CD14-positive monocyte (primary cell): Measurements from ENCODE around the gene AEN. TPM values are rescaled to one million over a fixed set of nuclear protein-coding genes. Genes with fewer than 3 reads are reported as not detected.
A peak's percentile ranks its signal among the peaks of the same experiment; 100 is the strongest.

Source experiments
- DNase-seq, 3 donors: peaks; one replicate each; pipeline ENCODE4 v3.0.0-alpha.2; 2011 to 2022
- H2AFZ ChIP-seq: 2 replicates; pipeline ENCODE4 v1.6.0; 2012; ENCODE audit warnings: mild to moderate bottlenecking, low read depth, low read length, inconsistent platforms; ENCODE audit not compliant: insufficient read depth, poor library complexity, severe bottlenecking
- H3K27ac ChIP-seq, 2 donors: 1 replicate in 1 of 2; 2 replicates in 1 of 2; pipeline ENCODE4 v1.5.1; 2012 to 2013; ENCODE audit warnings: low read length in 2 of 2, control low read depth in 1 of 2, inconsistent platforms in 1 of 2, low read depth in 1 of 2, mild to moderate bottlenecking in 1 of 2
- H3K27me3 ChIP-seq, 2 donors: one replicate each; pipeline versions ENCODE4 v1.6.0 to v1.6.1; 2011 to 2013; ENCODE audit warnings: low read length in 2 of 2; ENCODE audit not compliant: control insufficient read depth in 2 of 2, insufficient read depth in 2 of 2
- H3K36me3 ChIP-seq, 2 donors: replicated peaks in 1 of 2; 1 replicate in 1 of 2; 2 replicates in 1 of 2; pipeline versions ENCODE4 v1.5.1 to v1.6.1; 2012 to 2013; ENCODE audit warnings: low read length in 2 of 2, control low read depth in 1 of 2, inconsistent platforms in 1 of 2, mild to moderate bottlenecking in 1 of 2; ENCODE audit not compliant: insufficient read depth in 2 of 2, control insufficient read depth in 1 of 2
- H3K4me1 ChIP-seq, 2 donors: 1 replicate in 1 of 2; 2 replicates in 1 of 2; pipeline versions ENCODE4 v1.5.1 to v1.6.1; 2012 to 2013; ENCODE audit warnings: low read length in 2 of 2, control low read depth in 1 of 2, inconsistent platforms in 1 of 2, mild to moderate bottlenecking in 1 of 2, moderate library complexity in 1 of 2; ENCODE audit not compliant: insufficient read depth in 2 of 2, control insufficient read depth in 1 of 2
- H3K4me2 ChIP-seq: replicated peaks from 2 replicates; pipeline ENCODE3; 2012; ENCODE audit warnings: low read length, moderate library complexity, mild to moderate bottlenecking; ENCODE audit not compliant: poor library complexity, severe bottlenecking; ENCODE audit errors: extremely low read depth
- H3K4me3 ChIP-seq, 3 experiments: fragments of 200-600 bp in 1 of 3; sonication (generic) in 1 of 3; replicated peaks in 1 of 3; 1 replicate in 2 of 3; 2 replicates in 1 of 3; pipeline ENCODE4 v1.5.1; 2011 to 2013; ENCODE audit warnings: low read length in 3 of 3, mild to moderate bottlenecking in 3 of 3, control low read depth in 2 of 3, low read depth in 2 of 3, inconsistent platforms in 1 of 3, moderate library complexity in 1 of 3
- H3K79me2 ChIP-seq: 2 replicates; pipeline ENCODE4 v1.6.0; 2012; ENCODE audit warnings: mild to moderate bottlenecking, control low read depth, inconsistent platforms, low read length, moderate library complexity; ENCODE audit not compliant: insufficient read depth
- H3K9ac ChIP-seq: 2 replicates; pipeline ENCODE4 v1.6.0; 2017; ENCODE audit warnings: low read length, mild to moderate bottlenecking; ENCODE audit not compliant: insufficient read depth, poor library complexity, severe bottlenecking
- H3K9me3 ChIP-seq, 2 donors: replicated peaks in 1 of 2; 1 replicate in 1 of 2; 2 replicates in 1 of 2; pipeline versions ENCODE4 v1.5.1 to v1.6.1; 2012 to 2013; ENCODE audit warnings: low read length in 2 of 2, control low read depth in 1 of 2; ENCODE audit not compliant: control insufficient read depth in 1 of 2, insufficient read depth in 1 of 2
- H4K20me1 ChIP-seq: 2 replicates; pipeline ENCODE4 v1.6.0; 2012; ENCODE audit warnings: mild to moderate bottlenecking, low read length, control low read depth, moderate library complexity; ENCODE audit not compliant: insufficient read depth
- H3K27ac Mint-ChIP-seq, 7 donors: one replicate each; pipeline ENCODE4 v1.8.0; 2020; ENCODE audit warnings: mild to moderate bottlenecking in 7 of 7, mixed read lengths in 7 of 7, moderate library complexity in 6 of 7, inconsistent platforms in 2 of 7
- H3K27me3 Mint-ChIP-seq, 3 donors: one replicate each; pipeline ENCODE4 v1.8.0; 2021 to 2022; ENCODE audit warnings: low read depth in 3 of 3, mild to moderate bottlenecking in 3 of 3, mixed read lengths in 3 of 3, moderate library complexity in 3 of 3, inconsistent platforms in 1 of 3
- H3K36me3 Mint-ChIP-seq, 2 donors: one replicate each; pipeline ENCODE4 v1.8.0; 2020; ENCODE audit warnings: mixed read lengths in 2 of 2, inconsistent platforms in 1 of 2, mild to moderate bottlenecking in 1 of 2
- H3K4me1 Mint-ChIP-seq: one replicate; pipeline ENCODE4 v1.8.0; 2020; ENCODE audit warnings: mild to moderate bottlenecking, mixed read lengths
- H3K4me3 Mint-ChIP-seq, 2 donors: one replicate each; pipeline ENCODE4 v1.8.0; 2020; ENCODE audit warnings: mild to moderate bottlenecking in 2 of 2, mixed read lengths in 2 of 2, moderate library complexity in 1 of 2
- H3K9me3 Mint-ChIP-seq, 7 donors: one replicate each; pipeline ENCODE4 v1.8.0; 2020 to 2022; ENCODE audit warnings: mixed read lengths in 7 of 7, mild to moderate bottlenecking in 6 of 7, moderate library complexity in 6 of 7, inconsistent platforms in 2 of 7
- CTCF ChIP-seq: fragments of 200-600 bp; IDR thresholded peaks from one replicate; pipeline ENCODE4 v1.8.0; 2022; ENCODE audit warnings: antibody characterized with exemption, mild to moderate bottlenecking
- WGBS: methylation state at CpG from one replicate; pipeline ENCODE4 v1.1.5; 2013; ENCODE audit warnings: missing lambda C conversion rate; ENCODE audit not compliant: insufficient coverage; 5-methylcytosine and 5-hydroxymethylcytosine counted together
- intact Hi-C, 2 donors: fragments of 100-400 bp; cut with micrococcal nuclease; formaldehyde crosslinking; loops; one replicate each; pipeline versions ENCODE4 v1.15.0 to v1.15.1; 2023
- polyA plus RNA-seq, 3 donors: library from polyadenylated mRNA; depleted of rRNA in 1 of 3; unstranded in 2 of 3; stranded (reverse) in 1 of 3; fragments of 300-500 nt in 2 of 3; fragments of >200 nt in 1 of 3; fragmentation: Illumina TruSeq in 2 of 3; gene quantifications; 1 replicate in 2 of 3; 2 replicates in 1 of 3; pipeline ENCODE4 v1.2.3, GENCODE V29; 2012 to 2021
- small RNA-seq: library from RNA; depleted of rRNA; stranded (forward); fragments of <200 nt; gene quantifications from one replicate; pipeline ENCODE3, GENCODE V24; 2012; ENCODE audit warnings: low read depth; ENCODE audit not compliant: insufficient read length

Gene AEN
- polyA plus RNA-seq, 3 donors, result 4.6 to 10.7 (median 6.3) TPM

- Mint-ChIP-seq H3K9me3 (peaks cover 0 to 3% (median 0%) of the 10 kb centered on the region in 7 donors), H3K36me3 (no peaks in the 10 kb centered on the region), H3K4me1 (no peaks in the 10 kb centered on the region), H3K4me3 (no peak overlapping the region), H3K27me3 (peaks cover 1 to 8% (median 3%) of the 10 kb centered on the region in 3 donors), H3K27ac (peak overlapping the region in 1 of 7 donors; percentile 20)
- H3K79me2 ChIP-seq, result no peaks in the 10 kb centered on the region
- intact Hi-C loops, result no loop called here
- no peak for DNase-seq
- no peaks in the 10 kb centered on the region for H3K27me3 ChIP-seq
- TF ChIP-seq CTCF, result no peak
- no peaks in the 10 kb centered on the region for H4K20me1 ChIP-seq
- no peaks in the 10 kb centered on the region for H3K4me1 ChIP-seq
- no peak overlapping the region for H3K4me3 ChIP-seq
- 96% methylated on average over 9 of the region's 13 CpGs for WGBS
- no peaks in the 10 kb centered on the region for H3K9me3 ChIP-seq
- H3K27ac ChIP-seq, result no peak overlapping the region
- H3K4me2 ChIP-seq, result no peak overlapping the region
- H2AFZ ChIP-seq, result no peak overlapping the region
- H3K36me3 ChIP-seq, result no peaks in the 10 kb centered on the region
- no peak overlapping the region for H3K9ac ChIP-seq
These were observed 59.3 kb downstream of the AEN start for GRCh38 chr15:88680241-88681001.

- WGBS, result 82% methylated on average over 8 of the region's 13 CpGs
- no peaks in the 10 kb centered on the region for H3K36me3 Mint-ChIP-seq
- Histone ChIP-seq H3K4me2 (no peak overlapping the region), H3K79me2 (no peaks in the 10 kb centered on the region), H3K4me1 (no peaks in the 10 kb centered on the region), H2AFZ (no peak overlapping the region), H3K36me3 (no peaks in the 10 kb centered on the region), H3K4me3 (no peak overlapping the region), H3K9ac (no peak overlapping the region), H3K9me3 (no peaks in the 10 kb centered on the region), H4K20me1 (no peaks in the 10 kb centered on the region), H3K27me3 (no peaks in the 10 kb centered on the region), H3K27ac (no peak overlapping the region)
- DNase-seq, result no peak
- H3K27ac Mint-ChIP-seq, result no peak overlapping the region
- no peak overlapping the region for H3K4me3 Mint-ChIP-seq
- TF ChIP-seq CTCF, result no peak
- intact Hi-C loops, result no loop called here
- no peaks in the 10 kb centered on the region for H3K4me1 Mint-ChIP-seq
- H3K27me3 Mint-ChIP-seq, result peaks cover 2 to 6% (median 4%) of the 10 kb centered on the region in 3 donors
- no peaks in the 10 kb centered on the region for H3K9me3 Mint-ChIP-seq
These were observed 60.6 kb downstream of the AEN start for GRCh38 chr15:88681610-88682221.

Small RNAs within 50 kb of the gene (small RNA-seq; reads per million reads assigned to genes)
- gene MIR1179, result not detected
- gene MIR7-2, result not detected

Other genes starting within 250 kb of the AEN start
- 10 to 100 TPM in 2 of 3 donors, 1 to 10 TPM in 1; 6.3 to 20.3 (median 17.0) TPM for gene MRPL46, start 154.0 kb upstream of the AEN start, polyA plus RNA-seq
- gene MRPS11, start 153.6 kb upstream of the AEN start, polyA plus RNA-seq, result 10 to 100 TPM; 31.1 to 70.2 (median 65.2) TPM
- gene DET1, start 74.7 kb upstream of the AEN start, polyA plus RNA-seq, result 1 to 10 TPM in 2 of 3 donors, under 1 TPM in 1; 0.88 to 3.4 (median 1.8) TPM
- gene ISG20, start 17.7 kb downstream of the AEN start, polyA plus RNA-seq, result 10 to 100 TPM; 15.6 to 29.3 (median 25.1) TPM
- not detected for gene ACAN, start 182.1 kb downstream of the AEN start, polyA plus RNA-seq